Stimulated activated CD8-positive, alpha-beta memory T cell treated with anti-CD3 and anti-CD28 coated beads, Interleukin-12 subunit alpha, Interleukin-12 subunit beta, amount 100 ng/mL, for 1 hour (primary cell): ENCODE results near the gene CCDC152.
"Not testable (repeated sequence)": the region's sequence is repeated elsewhere in the genome, so short reads cannot be mapped to it uniquely, and the experiment has no call there.

ENCODE experiments used
- DNase-seq: peaks from one replicate; pipeline ENCODE4 v3.0.0-alpha.2; 2020; ENCODE audit warnings: low read depth

CCDC152 gene

GRCh38 chr5:42812620-42813019 is 56.0 kb downstream of the CCDC152 start:
- no peak for DNase-seq

- no peak for DNase-seq
Observed at GRCh38 chr5:42813533-42813932, 56.9 kb downstream of the CCDC152 start.

GRCh38 chr5:42816546-42816945 is 59.9 kb downstream of the CCDC152 start:
- not testable (repeated sequence) for DNase-seq

- no peak for DNase-seq
Observed at GRCh38 chr5:42819745-42820144, 63.1 kb downstream of the CCDC152 start.

GRCh38 chr5:42822548-42822947 is 65.9 kb downstream of the CCDC152 start:
- DNase-seq = no peak

- no peak for DNase-seq
Observed at GRCh38 chr5:42824347-42824976, 67.8 kb downstream of the CCDC152 start.

- DNase-seq = no peak
Observed at GRCh38 chr5:42825422-42826148, 69.0 kb downstream of the CCDC152 start.

GRCh38 chr5:42826757-42827515 is 70.3 kb downstream of the CCDC152 start:
- DNase-seq = no peak

GRCh38 chr5:42828671-42829070 is 72.1 kb downstream of the CCDC152 start:
- no peak for DNase-seq

GRCh38 chr5:42830924-42831323 is 74.3 kb downstream of the CCDC152 start:
- no peak for DNase-seq

GRCh38 chr5:42832060-42832459 is 75.4 kb downstream of the CCDC152 start:
- no peak for DNase-seq

- no peak for DNase-seq
Observed at GRCh38 chr5:42836070-42836769, 79.6 kb downstream of the CCDC152 start.

GRCh38 chr5:42837601-42838000 is 81.0 kb downstream of the CCDC152 start:
- DNase-seq = no peak

GRCh38 chr5:42839196-42839595 is 82.6 kb downstream of the CCDC152 start:
- no peak for DNase-seq

- DNase-seq = no peak
Observed at GRCh38 chr5:42840269-42840668, 83.7 kb downstream of the CCDC152 start.

GRCh38 chr5:42840842-42841567 is 84.4 kb downstream of the CCDC152 start:
- no peak for DNase-seq

- DNase-seq = no peak
Observed at GRCh38 chr5:42842921-42843641, 86.5 kb downstream of the CCDC152 start.

- no peak for DNase-seq
Observed at GRCh38 chr5:42843675-42844292, 87.2 kb downstream of the CCDC152 start.

GRCh38 chr5:42844408-42844807 is 87.8 kb downstream of the CCDC152 start:
- DNase-seq = not testable (repeated sequence)

- DNase-seq = no peak
Observed at GRCh38 chr5:42848545-42848944, 91.9 kb downstream of the CCDC152 start.

- no peak for DNase-seq
Observed at GRCh38 chr5:42851481-42851880, 94.9 kb downstream of the CCDC152 start.
